HepG2 (cell line): ENCODE data around the gene CFAP99. TPM values are rescaled to one million over a fixed set of nuclear protein-coding genes. Genes with fewer than 3 reads are reported as not detected.
A peak's percentile ranks its signal among the peaks of the same experiment; 100 is the strongest.

Experiments
- BRF2 ChIP-seq: sonication (generic); formaldehyde crosslinking; IDR thresholded peaks from 2 replicates; pipeline ENCODE4 v1.8.1; 2022; ENCODE audit warnings: mild to moderate bottlenecking, missing genetic modification reagents
- ETV5 ChIP-seq: IDR thresholded peaks from 2 replicates; pipeline ENCODE4 v1.6.1; 2018; ENCODE audit warnings: missing biosample characterization, missing genetic modification reagents, inconsistent platforms, borderline replicate concordance
- FUBP1 ChIP-seq: sonication (generic); formaldehyde crosslinking; IDR thresholded peaks from 2 replicates; pipeline ENCODE4 v1.5.1; 2020; ENCODE audit warnings: missing genetic modification reagents, mild to moderate bottlenecking, borderline replicate concordance
- GABPB1 ChIP-seq: IDR thresholded peaks from 2 replicates; pipeline ENCODE4 v1.6.1; 2016; ENCODE audit warnings: mild to moderate bottlenecking, missing genetic modification reagents, moderate library complexity, missing compliant biosample characterization
- KLF6 ChIP-seq: IDR thresholded peaks from 2 replicates; pipeline ENCODE4 v1.8.0; 2016; ENCODE audit warnings: missing biosample characterization, missing genetic modification reagents
- MBNL3 ChIP-seq: fragments of 250-450 bp; sonication (Bioruptor Pico); conservative IDR thresholded peaks from 2 replicates; pipeline ENCODE4 v1.8.0; 2022; ENCODE audit warnings: mild to moderate bottlenecking, inconsistent platforms
- NPAS2 ChIP-seq: sonication (generic); formaldehyde crosslinking; IDR thresholded peaks from 2 replicates; pipeline ENCODE4 v1.8.0; 2022; ENCODE audit warnings: mild to moderate bottlenecking, missing genetic modification reagents, borderline replicate concordance
- POGK ChIP-seq: sonication (generic); formaldehyde crosslinking; conservative IDR thresholded peaks from 2 replicates; pipeline ENCODE4 v1.8.0; 2022; ENCODE audit warnings: mild to moderate bottlenecking, moderate library complexity, missing genetic modification reagents
- RBM39 ChIP-seq: fragments of 200-400 bp; formaldehyde crosslinking; IDR thresholded peaks from one replicate; pipeline ENCODE4 v1.6.1; 2018; ENCODE audit warnings: antibody characterized with exemption, mild to moderate bottlenecking, low read depth, low read length; ENCODE audit not compliant: poor library complexity, severe bottlenecking
- RXRA ChIP-seq: sonication (generic); formaldehyde crosslinking; IDR thresholded peaks from 2 replicates; pipeline ENCODE4 v1.5.1; 2020; ENCODE audit warnings: missing genetic modification reagents
- SETDB1 ChIP-seq: sonication (generic); formaldehyde crosslinking; IDR thresholded peaks from 2 replicates; pipeline ENCODE4 v1.5.1; 2020; ENCODE audit warnings: missing genetic modification reagents, mild to moderate bottlenecking, borderline replicate concordance
- SIX4 ChIP-seq: sonication (generic); formaldehyde crosslinking; IDR thresholded peaks from 2 replicates; pipeline ENCODE4 v1.4.0; 2020; ENCODE audit warnings: missing genetic modification reagents
- ZBTB4 ChIP-seq: sonication (generic); formaldehyde crosslinking; IDR thresholded peaks from 2 replicates; pipeline ENCODE4 v1.4.0; 2020; ENCODE audit warnings: missing genetic modification reagents, mild to moderate bottlenecking, borderline replicate concordance
- ZFYVE20 ChIP-seq: sonication (generic); formaldehyde crosslinking; IDR thresholded peaks from 2 replicates; pipeline ENCODE4 v1.8.0; 2023; ENCODE audit warnings: low read depth, mild to moderate bottlenecking, moderate library complexity, missing genetic modification reagents, borderline replicate concordance
- ZNF138 ChIP-seq: sonication (generic); formaldehyde crosslinking; IDR thresholded peaks from 2 replicates; pipeline ENCODE4 v1.5.0; 2020; ENCODE audit warnings: mild to moderate bottlenecking, low read depth, missing genetic modification reagents
- ZNF230 ChIP-seq: sonication (generic); formaldehyde crosslinking; IDR thresholded peaks from 2 replicates; pipeline ENCODE4 v1.4.0; 2020; ENCODE audit warnings: mild to moderate bottlenecking, missing genetic modification reagents
- ZNF354B ChIP-seq: sonication (generic); formaldehyde crosslinking; IDR thresholded peaks from 2 replicates; pipeline ENCODE4 v1.8.0; 2022; ENCODE audit warnings: mild to moderate bottlenecking, missing genetic modification reagents
- ZNF414 ChIP-seq: sonication (generic); formaldehyde crosslinking; IDR thresholded peaks from 2 replicates; pipeline ENCODE4 v1.5.0; 2020; ENCODE audit warnings: missing genetic modification reagents
- ZNF549 ChIP-seq: sonication (generic); formaldehyde crosslinking; IDR thresholded peaks from 2 replicates; pipeline ENCODE4 v1.5.0; 2020; ENCODE audit warnings: missing genetic modification reagents
- ZNF839 ChIP-seq: sonication (generic); formaldehyde crosslinking; IDR thresholded peaks from 2 replicates; pipeline ENCODE4 v1.4.0; 2020; ENCODE audit warnings: missing genetic modification reagents, mild to moderate bottlenecking, borderline replicate concordance
- polyA plus RNA-seq, 8 experiments: library from polyadenylated mRNA; depleted of rRNA in 3 of 8; stranded (reverse) in 7 of 8; unstranded in 1 of 8; fragments of >200 nt; fragmentation: Illumina TruSeq in 4 of 8; extraction: Trizol in 4 of 8; gene quantifications; 2 replicates each; pipeline versions ENCODE4 v1.2.1 to v1.2.3, GENCODE V29; 2011 to 2016; ENCODE audit warnings: low read depth in 4 of 8, missing spikeins in 1 of 8, mixed read lengths in 1 of 8; ENCODE audit not compliant: insufficient read depth in 1 of 8
- total RNA-seq, 5 experiments: library from RNA; depleted of rRNA; stranded (reverse); fragments of >200 nt; fragmentation: Illumina TruSeq; extraction: Trizol; gene quantifications; 2 replicates each; pipeline ENCODE4 v1.2.3, GENCODE V29; 2016; ENCODE audit warnings: low read depth in 1 of 5

CFAP99 gene
- total and polyA plus RNA-seq, 2 of the 13 experiments (the other 11 are each of a cell fraction or from before 2014, with no cell fraction given): not detected

GRCh38 chr4:2412885-2413716, 5.7 kb upstream of the CFAP99 start (continued):
- TF ChIP-seq RBM39 (no peak), MBNL3 (CRISPR knock-in tag) (no peak), FUBP1 (CRISPR knock-in tag) (no peak), ZNF354B (CRISPR knock-in tag) (no peak), POGK (CRISPR knock-in tag) (no peak), SIX4 (no peak), ZNF549 (no peak), ZNF138 (no peak), ZNF839 (CRISPR knock-in tag) (no peak), ZNF414 (CRISPR knock-in tag) (no peak), NPAS2 (CRISPR knock-in tag) (no peak), ETV5 (peak; percentile 71), BRF2 (CRISPR knock-in tag) (no peak), SETDB1 (CRISPR knock-in tag) (no peak), RXRA (CRISPR knock-in tag) (0 out of 2 replicates have a peak, but pooled peaks have one; percentile 17), GABPB1 (CRISPR knock-in tag) (peak; percentile 71), ZNF230 (no peak), KLF6 (no peak), ZBTB4 (CRISPR knock-in tag) (no peak), ZFYVE20 (CRISPR knock-in tag) (no peak)
